Osteoblast (primary cell): ENCODE measurements around the gene RNMT. TPM values are rescaled to one million over a fixed set of nuclear protein-coding genes. Genes with fewer than 3 reads are reported as not detected.

ENCODE experiments used
- DNase-seq: peaks from one replicate; pipeline ENCODE4 v3.0.0; 2011; ENCODE audit warnings: low spot score, mixed read lengths; ENCODE audit not compliant: insufficient read length; ENCODE audit errors: missing footprints
- H2AFZ ChIP-seq: 2 replicates; pipeline ENCODE4 v1.6.0; 2011; ENCODE audit warnings: mild to moderate bottlenecking, low read length
- H3K27ac ChIP-seq: 2 replicates; pipeline ENCODE4 v1.5.1; 2011; ENCODE audit warnings: mild to moderate bottlenecking, low read depth, low read length, moderate library complexity
- H3K27me3 ChIP-seq: 2 replicates; pipeline ENCODE4 v1.6.0; 2012; ENCODE audit warnings: mild to moderate bottlenecking, control low read depth, inconsistent platforms, low read length, moderate library complexity; ENCODE audit not compliant: insufficient read depth
- H3K36me3 ChIP-seq: 2 replicates; pipeline ENCODE4 v1.5.1; 2011; ENCODE audit warnings: mild to moderate bottlenecking, low read length, control low read depth, moderate library complexity; ENCODE audit not compliant: insufficient read depth
- H3K4me1 ChIP-seq: 2 replicates; pipeline ENCODE4 v1.5.1; 2011; ENCODE audit warnings: mild to moderate bottlenecking, low read length, control low read depth, moderate library complexity; ENCODE audit not compliant: insufficient read depth
- H3K4me2 ChIP-seq: 2 replicates; pipeline ENCODE4 v1.6.0; 2011; ENCODE audit warnings: mild to moderate bottlenecking, low read length; ENCODE audit not compliant: insufficient read depth
- H3K4me3 ChIP-seq: fragments of 200-600 bp; sonication (generic); 3 replicates; pipeline ENCODE4 v1.5.1; 2012; ENCODE audit warnings: mild to moderate bottlenecking, low read length, inconsistent platforms; ENCODE audit not compliant: insufficient read depth
- H3K79me2 ChIP-seq: 2 replicates; pipeline ENCODE4 v1.6.0; 2012; ENCODE audit warnings: mild to moderate bottlenecking, low read length, control low read depth, inconsistent platforms; ENCODE audit not compliant: insufficient read depth
- H3K9me3 ChIP-seq: 2 replicates; pipeline ENCODE4 v1.5.1; 2011; ENCODE audit warnings: low read depth, low read length, control low read depth
- H4K20me1 ChIP-seq: 2 replicates; pipeline ENCODE4 v1.6.0; 2012; ENCODE audit warnings: mild to moderate bottlenecking, low read length, control low read depth; ENCODE audit not compliant: insufficient read depth
- CTCF ChIP-seq: IDR thresholded peaks from 2 replicates; pipeline ENCODE4 v1.5.1; 2011; ENCODE audit warnings: mild to moderate bottlenecking, low read depth, low read length, moderate library complexity; ENCODE audit errors: extremely low read depth
- total RNA-seq: library from RNA; depleted of rRNA; stranded (reverse); fragments of >200 nt; gene quantifications from 2 replicates; pipeline ENCODE4 v1.2.3, GENCODE V29; 2012

The RNMT gene
- total RNA-seq, 1 donor, result 35.8 TPM

- H3K79me2 ChIP-seq, result no peaks in the 10 kb centered on the region
- H3K27me3 ChIP-seq, result peaks cover 4% of the 10 kb centered on the region
- peak overlapping the region; percentile 83 for H2AFZ ChIP-seq
- H3K4me3 ChIP-seq, result peak overlapping the region; percentile 58
- TF ChIP-seq CTCF, result no peak
- H3K4me2 ChIP-seq, result peak overlapping the region; percentile 81
- no peak for DNase-seq
- H3K4me1 ChIP-seq, result peaks cover 3% of the 10 kb centered on the region
- peaks cover 4% of the 10 kb centered on the region for H4K20me1 ChIP-seq
- H3K36me3 ChIP-seq, result no peaks in the 10 kb centered on the region
- H3K9me3 ChIP-seq, result no peaks in the 10 kb centered on the region
- no peak overlapping the region for H3K27ac ChIP-seq
Observed at GRCh38 chr18:13801260-13801601, 74.8 kb downstream of the RNMT start.

DNA sequence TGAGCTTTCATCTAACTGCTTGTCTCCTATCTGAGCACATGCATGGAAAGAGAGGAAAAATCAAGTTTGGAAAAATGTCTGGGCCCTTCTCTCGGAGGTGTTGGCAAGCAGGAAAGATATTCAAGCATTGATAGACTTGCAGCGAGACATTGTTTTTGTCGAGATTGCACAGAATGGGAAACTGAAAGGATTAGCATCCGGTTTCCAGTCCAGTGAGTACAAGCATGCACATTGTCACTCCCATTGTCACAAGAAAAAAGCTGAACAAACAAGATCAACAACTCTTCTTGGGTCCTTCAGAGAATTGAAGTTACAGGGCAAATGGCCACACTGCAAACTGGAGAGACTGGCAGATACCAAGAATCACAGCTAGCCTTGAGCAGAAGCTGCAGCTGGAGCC is 77.8 kb downstream of the RNMT start:
- Histone ChIP-seq H2AFZ (no peak overlapping the region), H3K27me3 (peaks cover 4% of the 10 kb centered on the region), H3K4me1 (peaks cover 3% of the 10 kb centered on the region), H3K4me3 (no peak overlapping the region), H3K27ac (no peak overlapping the region), H3K36me3 (no peaks in the 10 kb centered on the region), H3K9me3 (no peaks in the 10 kb centered on the region), H3K79me2 (no peaks in the 10 kb centered on the region), H3K4me2 (no peak overlapping the region), H4K20me1 (peaks cover 4% of the 10 kb centered on the region)
- no peak for DNase-seq
- no peak for TF ChIP-seq CTCF

DNA sequence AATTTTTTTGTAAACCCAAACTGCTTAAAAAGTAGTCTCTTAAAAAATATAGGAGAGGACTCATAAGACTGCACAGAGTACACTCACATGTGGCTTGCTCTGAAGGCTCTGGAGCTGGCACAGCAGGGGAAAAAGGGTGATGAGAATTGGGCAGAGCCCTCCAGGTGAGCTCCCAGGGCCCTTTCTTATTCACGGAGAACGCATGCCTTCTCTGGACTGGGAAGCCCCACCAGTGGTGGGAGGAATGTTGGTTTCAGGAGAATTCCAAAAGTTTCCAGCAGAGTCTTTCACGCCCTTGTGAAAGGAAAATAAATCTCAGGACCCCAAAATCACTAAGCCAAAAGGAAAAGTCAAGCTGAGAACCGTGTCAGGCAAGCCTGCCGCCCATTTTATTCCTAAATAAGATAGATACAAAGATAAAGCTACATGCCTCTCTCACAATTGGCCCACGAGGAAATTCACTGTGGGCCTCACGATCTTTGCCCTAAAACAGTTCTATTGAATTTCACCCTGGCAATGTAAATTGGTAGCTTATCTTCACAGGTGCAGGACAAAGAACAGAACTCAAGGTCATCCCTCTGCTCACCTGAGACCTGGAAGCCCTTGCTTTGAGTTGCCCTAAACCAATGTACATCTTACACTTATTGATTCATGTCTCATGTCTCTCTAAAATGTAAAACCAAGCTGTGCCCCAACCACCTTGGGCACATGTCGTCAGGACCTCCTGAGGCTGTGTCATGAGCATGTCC is 82.0 kb downstream of the RNMT start:
- TF ChIP-seq CTCF, result no peak
- DNase-seq, result no peak
- H3K36me3 ChIP-seq, result no peaks in the 10 kb centered on the region

DNA sequence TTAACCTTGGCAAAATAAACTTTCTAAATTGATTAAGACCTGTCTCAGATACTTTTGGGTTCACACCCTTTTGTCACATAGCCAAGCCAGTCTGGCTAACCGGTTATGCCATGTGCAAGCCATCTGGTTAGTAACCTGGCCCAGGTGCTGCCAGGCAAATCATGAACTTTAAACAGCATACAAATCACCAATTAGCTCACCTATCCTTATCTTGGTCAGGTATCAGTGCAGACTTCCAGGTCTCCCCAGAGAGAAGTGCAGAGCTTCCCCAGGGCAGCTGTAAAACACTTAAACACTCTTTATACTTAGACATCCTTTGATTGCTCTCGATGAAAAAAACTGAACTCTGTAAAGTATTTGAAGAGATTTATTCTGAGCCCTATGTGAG is 82.6 kb downstream of the RNMT start:
- Histone ChIP-seq H4K20me1 (no peaks in the 10 kb centered on the region), H3K36me3 (no peaks in the 10 kb centered on the region), H3K27me3 (no peaks in the 10 kb centered on the region), H3K4me3 (no peak overlapping the region), H2AFZ (no peak overlapping the region), H3K79me2 (no peaks in the 10 kb centered on the region), H3K4me1 (no peaks in the 10 kb centered on the region), H3K4me2 (no peak overlapping the region), H3K27ac (no peak overlapping the region), H3K9me3 (no peaks in the 10 kb centered on the region)
- no peak for DNase-seq
- TF ChIP-seq CTCF, result no peak

More for the DNA sequence above, 82.0 kb downstream of the RNMT start:
- Histone ChIP-seq H3K27me3 (no peaks in the 10 kb centered on the region), H3K27ac (no peak overlapping the region), H3K4me2 (no peak overlapping the region), H3K4me1 (no peaks in the 10 kb centered on the region), H3K79me2 (no peaks in the 10 kb centered on the region), H3K9me3 (no peaks in the 10 kb centered on the region), H2AFZ (no peak overlapping the region), H3K4me3 (no peak overlapping the region), H4K20me1 (peaks cover 1% of the 10 kb centered on the region)
